SK-N-SH treated with all-trans-retinoic acid at 6 μM for 48 hours (cell line): ENCODE measurements around the gene GREB1.

Source experiments
- ATAC-seq: fragments of 200-7000 bp; cut with Tn5 transposase; 3 replicates; pipeline ENCODE4 v1.9.1; 2020; ENCODE audit warnings: mild to moderate bottlenecking, moderate library complexity
- ARNTL ChIP-seq: fragments of 450-650 bp; formaldehyde crosslinking; IDR thresholded peaks from 2 replicates; pipeline ENCODE4 v1.5.0; 2020; ENCODE audit warnings: low read depth, mild to moderate bottlenecking, moderate library complexity, borderline replicate concordance
- BACH2 ChIP-seq: fragments of 250-450 bp; sonication (Bioruptor Pico); IDR thresholded peaks from 2 replicates; pipeline ENCODE4 v1.9.0; 2021; ENCODE audit warnings: mild to moderate bottlenecking, borderline replicate concordance
- CSDC2 ChIP-seq: fragments of 250-450 bp; sonication (Bioruptor Pico); IDR thresholded peaks from 2 replicates; pipeline ENCODE4 v1.5.0; 2020; ENCODE audit warnings: mild to moderate bottlenecking, moderate library complexity
- GLIS3 ChIP-seq: fragments of 250-450 bp; sonication (Bioruptor Pico); IDR thresholded peaks from 2 replicates; pipeline ENCODE4 v1.5.0; 2020; ENCODE audit warnings: mild to moderate bottlenecking, moderate library complexity
- OSR1 ChIP-seq: fragments of 250-450 bp; sonication (Bioruptor Pico); IDR thresholded peaks from 2 replicates; pipeline ENCODE4 v1.8.0; 2022; ENCODE audit warnings: moderate library complexity, mild to moderate bottlenecking, inconsistent platforms
- PPARA ChIP-seq: fragments of 250-450 bp; sonication (Bioruptor Pico); IDR thresholded peaks from 2 replicates; pipeline ENCODE4 v1.5.0; 2020; ENCODE audit warnings: mild to moderate bottlenecking, borderline replicate concordance
- RARB ChIP-seq: fragments of 250-450 bp; sonication (Bioruptor Pico); IDR thresholded peaks from 2 replicates; pipeline ENCODE4 v1.8.0; 2021; ENCODE audit warnings: mild to moderate bottlenecking, moderate library complexity
- SNAI2 ChIP-seq: fragments of 250-450 bp; sonication (Bioruptor Pico); IDR thresholded peaks from 2 replicates; pipeline ENCODE4 v1.5.0; 2020; ENCODE audit warnings: mild to moderate bottlenecking, moderate library complexity
- TCF4 ChIP-seq: fragments of 250-450 bp; sonication (Bioruptor Pico); IDR thresholded peaks from 2 replicates; pipeline ENCODE4 v1.8.0; 2021; ENCODE audit warnings: mild to moderate bottlenecking, moderate library complexity, borderline replicate concordance
- ZC3H10 ChIP-seq: fragments of 250-450 bp; sonication (Bioruptor Pico); IDR thresholded peaks from 2 replicates; pipeline ENCODE4 v1.5.1; 2021; ENCODE audit warnings: mild to moderate bottlenecking, moderate library complexity
- ZFP3 ChIP-seq: fragments of 250-450 bp; sonication (Bioruptor Pico); IDR thresholded peaks from 2 replicates; pipeline ENCODE4 v1.5.0; 2020; ENCODE audit warnings: mild to moderate bottlenecking, moderate library complexity
- ZFP30 ChIP-seq: fragments of 450-650 bp; formaldehyde crosslinking; IDR thresholded peaks from 2 replicates; pipeline ENCODE4 v1.5.0; 2022; ENCODE audit warnings: mild to moderate bottlenecking, moderate library complexity
- ZNF565 ChIP-seq: fragments of 450-650 bp; formaldehyde crosslinking; conservative IDR thresholded peaks from 2 replicates; pipeline ENCODE4 v1.5.0; 2020; ENCODE audit warnings: low read depth, mild to moderate bottlenecking, moderate library complexity
- ZNF70 ChIP-seq: fragments of 450-650 bp; formaldehyde crosslinking; IDR thresholded peaks from 2 replicates; pipeline ENCODE4 v1.5.0; 2020; ENCODE audit warnings: mild to moderate bottlenecking, moderate library complexity
- ZNF8 ChIP-seq: fragments of 450-650 bp; formaldehyde crosslinking; IDR thresholded peaks from 2 replicates; pipeline ENCODE4 v1.5.0; 2020; ENCODE audit warnings: mild to moderate bottlenecking, moderate library complexity
- TF ChIP-seq, protein P1 (sequence below): fragments of 250-450 bp; sonication (Bioruptor Pico); IDR thresholded peaks from 2 replicates; pipeline ENCODE4 v1.8.0; 2020; ENCODE audit warnings: mild to moderate bottlenecking, moderate library complexity, borderline replicate concordance
- TF ChIP-seq, protein P2 (sequence below): fragments of 250-450 bp; sonication (Bioruptor Pico); IDR thresholded peaks from 2 replicates; pipeline ENCODE4 v1.5.1; 2021; ENCODE audit warnings: mild to moderate bottlenecking, moderate library complexity
- TF ChIP-seq, protein P3 (sequence below): fragments of 250-450 bp; sonication (Bioruptor Pico); IDR thresholded peaks from 2 replicates; pipeline ENCODE4 v1.5.0; 2020; ENCODE audit warnings: mild to moderate bottlenecking, moderate library complexity
- TF ChIP-seq, protein P4 (sequence below): fragments of 250-450 bp; sonication (Bioruptor Pico); IDR thresholded peaks from 2 replicates; pipeline ENCODE4 v1.5.1; 2020; ENCODE audit warnings: low read depth, mild to moderate bottlenecking, moderate library complexity
- TF ChIP-seq, protein P5 (sequence below): fragments of 250-450 bp; sonication (Bioruptor Pico); IDR thresholded peaks from 2 replicates; pipeline ENCODE4 v1.8.0; 2021; ENCODE audit warnings: low read depth, mild to moderate bottlenecking, moderate library complexity, borderline replicate concordance

Gene GREB1

DNA sequence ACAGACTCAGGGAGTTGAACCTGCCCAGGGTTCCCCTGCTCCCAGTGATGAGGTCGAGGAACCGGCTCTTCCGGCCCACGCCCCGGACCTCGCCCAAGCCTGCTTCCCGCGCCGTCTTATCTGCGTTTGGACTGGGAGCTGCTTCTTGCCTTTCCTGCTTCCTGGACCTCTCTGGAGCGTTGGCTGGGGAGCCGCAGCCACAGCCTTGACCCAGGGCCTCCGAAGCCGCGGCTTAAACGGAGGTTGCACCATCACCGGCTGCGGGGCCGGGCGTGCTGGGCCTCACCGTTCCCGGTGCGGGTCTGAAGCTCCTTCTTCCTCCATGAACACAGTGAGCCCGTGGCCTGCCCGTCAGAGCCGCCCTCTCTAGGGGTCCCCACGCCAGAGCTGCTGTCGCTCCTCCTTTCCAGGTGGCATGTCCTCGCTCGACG, 122.8 kb downstream of the GREB1 start:
- TF ChIP-seq, protein P1, sequence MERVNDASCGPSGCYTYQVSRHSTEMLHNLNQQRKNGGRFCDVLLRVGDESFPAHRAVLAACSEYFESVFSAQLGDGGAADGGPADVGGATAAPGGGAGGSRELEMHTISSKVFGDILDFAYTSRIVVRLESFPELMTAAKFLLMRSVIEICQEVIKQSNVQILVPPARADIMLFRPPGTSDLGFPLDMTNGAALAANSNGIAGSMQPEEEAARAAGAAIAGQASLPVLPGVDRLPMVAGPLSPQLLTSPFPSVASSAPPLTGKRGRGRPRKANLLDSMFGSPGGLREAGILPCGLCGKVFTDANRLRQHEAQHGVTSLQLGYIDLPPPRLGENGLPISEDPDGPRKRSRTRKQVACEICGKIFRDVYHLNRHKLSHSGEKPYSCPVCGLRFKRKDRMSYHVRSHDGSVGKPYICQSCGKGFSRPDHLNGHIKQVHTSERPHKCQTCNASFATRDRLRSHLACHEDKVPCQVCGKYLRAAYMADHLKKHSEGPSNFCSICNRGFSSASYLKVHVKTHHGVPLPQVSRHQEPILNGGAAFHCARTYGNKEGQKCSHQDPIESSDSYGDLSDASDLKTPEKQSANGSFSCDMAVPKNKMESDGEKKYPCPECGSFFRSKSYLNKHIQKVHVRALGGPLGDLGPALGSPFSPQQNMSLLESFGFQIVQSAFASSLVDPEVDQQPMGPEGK (CRISPR knock-in tag): no peak
- TF ChIP-seq PPARA (CRISPR knock-in tag): no peak
- TF ChIP-seq BACH2 (CRISPR knock-in tag): no peak
- no peak for ATAC-seq

DNA sequence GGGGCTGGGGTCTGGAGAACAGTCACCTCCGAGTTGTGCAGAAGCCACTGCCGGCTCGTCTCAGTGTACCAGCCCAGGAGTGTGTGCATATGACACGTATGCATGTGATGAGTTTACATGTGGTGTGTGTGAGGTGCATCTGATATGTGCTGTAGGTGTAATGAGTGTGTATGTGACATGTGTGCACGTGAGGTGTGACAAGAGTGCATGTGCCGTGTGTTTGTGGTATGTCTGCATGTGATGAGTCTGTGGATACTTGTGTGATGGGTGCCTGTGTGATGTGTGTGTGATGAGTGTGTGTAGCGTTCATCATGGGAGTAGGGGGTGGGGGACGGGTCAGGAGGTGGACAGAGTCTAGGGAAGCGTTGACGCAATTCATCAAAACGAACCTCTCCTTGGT, 123.3 kb downstream of the GREB1 start:
- ATAC-seq: no peak
- TF ChIP-seq ZC3H10 (CRISPR knock-in tag): no peak

DNA sequence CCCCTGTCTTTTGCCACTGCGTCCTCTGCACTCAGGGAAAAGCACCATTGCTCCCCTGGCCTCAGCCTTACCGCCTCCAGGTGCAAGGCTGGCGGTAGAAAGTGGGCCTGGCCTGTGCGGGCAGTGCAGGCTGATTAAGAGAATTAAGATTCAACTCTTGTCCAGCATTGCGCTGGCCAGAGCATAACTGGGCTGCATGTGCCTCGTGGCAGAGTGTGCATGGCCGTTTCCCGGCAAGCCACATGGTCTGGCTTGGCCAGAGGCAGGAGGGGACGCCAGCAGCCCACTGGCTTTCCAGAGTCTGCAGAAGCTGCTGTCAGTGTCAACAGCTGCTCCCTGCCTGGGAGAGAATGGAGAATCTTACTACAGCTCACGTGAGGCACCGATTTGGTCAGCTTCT, 123.8 kb downstream of the GREB1 start:
- ATAC-seq: no peak; the same call in 2 of the 3 replicates

DNA sequence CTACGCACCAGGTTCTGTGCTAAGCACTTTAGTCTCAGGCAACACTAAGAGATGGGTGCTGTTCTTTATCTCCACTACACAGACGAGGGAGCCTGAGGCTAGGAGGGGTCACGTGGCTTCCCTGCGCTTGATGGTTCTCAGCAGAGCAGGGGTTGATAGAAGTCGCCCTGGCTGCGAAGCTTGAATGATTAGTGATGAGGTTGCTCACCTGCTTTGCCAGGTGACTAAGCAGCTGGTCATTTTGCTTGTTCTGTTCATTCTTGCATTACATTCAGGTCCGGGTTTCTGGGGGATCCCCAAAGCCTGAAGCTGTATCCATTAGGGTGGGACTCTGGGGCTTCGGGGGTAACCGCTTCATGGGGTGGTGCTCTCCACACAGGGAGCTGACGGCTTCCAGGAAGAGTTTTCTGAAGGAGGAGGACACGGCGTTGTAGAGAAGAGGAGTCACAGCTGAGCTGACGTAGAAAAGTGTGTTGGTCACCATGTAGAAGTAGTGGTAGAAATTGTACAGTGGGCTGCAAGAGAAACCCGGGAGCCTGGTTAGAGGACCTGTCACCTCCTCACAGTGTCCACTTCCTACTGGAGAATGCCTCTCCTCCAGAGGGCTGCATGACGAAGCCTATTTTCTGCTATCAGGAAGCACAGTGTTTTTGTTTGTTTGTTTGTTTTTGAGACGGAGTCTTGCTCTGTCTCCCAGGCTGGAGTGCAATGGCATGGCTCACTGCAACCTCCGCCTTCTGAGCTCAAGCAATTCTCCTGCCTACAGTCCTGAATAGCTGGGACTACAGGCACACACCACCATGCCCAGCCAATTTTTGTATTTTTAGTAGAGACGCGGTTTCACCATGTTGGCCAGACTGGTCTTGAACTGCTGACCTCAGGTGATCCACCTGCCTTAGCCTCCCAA, 124.6 kb downstream of the GREB1 start:
- no peak for ATAC-seq

More for the DNA sequence above, 123.8 kb downstream of the GREB1 start:
- TF ChIP-seq ZFP30 (no peak), ZNF565 (no peak), ZNF70 (CRISPR knock-in tag) (no peak), ZNF8 (CRISPR knock-in tag) (no peak), RARB (CRISPR knock-in tag) (no peak), ARNTL (CRISPR knock-in tag) (no peak), BACH2 (CRISPR knock-in tag) (no peak), ZC3H10 (CRISPR knock-in tag) (no peak), SNAI2 (CRISPR knock-in tag) (no peak), OSR1 (CRISPR knock-in tag) (no peak), ZFP3 (CRISPR knock-in tag) (no peak)
- TF ChIP-seq, protein P2, sequence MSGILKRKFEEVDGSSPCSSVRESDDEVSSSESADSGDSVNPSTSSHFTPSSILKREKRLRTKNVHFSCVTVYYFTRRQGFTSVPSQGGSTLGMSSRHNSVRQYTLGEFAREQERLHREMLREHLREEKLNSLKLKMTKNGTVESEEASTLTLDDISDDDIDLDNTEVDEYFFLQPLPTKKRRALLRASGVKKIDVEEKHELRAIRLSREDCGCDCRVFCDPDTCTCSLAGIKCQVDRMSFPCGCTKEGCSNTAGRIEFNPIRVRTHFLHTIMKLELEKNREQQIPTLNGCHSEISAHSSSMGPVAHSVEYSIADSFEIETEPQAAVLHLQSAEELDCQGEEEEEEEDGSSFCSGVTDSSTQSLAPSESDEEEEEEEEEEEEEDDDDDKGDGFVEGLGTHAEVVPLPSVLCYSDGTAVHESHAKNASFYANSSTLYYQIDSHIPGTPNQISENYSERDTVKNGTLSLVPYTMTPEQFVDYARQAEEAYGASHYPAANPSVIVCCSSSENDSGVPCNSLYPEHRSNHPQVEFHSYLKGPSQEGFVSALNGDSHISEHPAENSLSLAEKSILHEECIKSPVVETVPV (CRISPR knock-in tag): no peak
- TF ChIP-seq, protein P3, sequence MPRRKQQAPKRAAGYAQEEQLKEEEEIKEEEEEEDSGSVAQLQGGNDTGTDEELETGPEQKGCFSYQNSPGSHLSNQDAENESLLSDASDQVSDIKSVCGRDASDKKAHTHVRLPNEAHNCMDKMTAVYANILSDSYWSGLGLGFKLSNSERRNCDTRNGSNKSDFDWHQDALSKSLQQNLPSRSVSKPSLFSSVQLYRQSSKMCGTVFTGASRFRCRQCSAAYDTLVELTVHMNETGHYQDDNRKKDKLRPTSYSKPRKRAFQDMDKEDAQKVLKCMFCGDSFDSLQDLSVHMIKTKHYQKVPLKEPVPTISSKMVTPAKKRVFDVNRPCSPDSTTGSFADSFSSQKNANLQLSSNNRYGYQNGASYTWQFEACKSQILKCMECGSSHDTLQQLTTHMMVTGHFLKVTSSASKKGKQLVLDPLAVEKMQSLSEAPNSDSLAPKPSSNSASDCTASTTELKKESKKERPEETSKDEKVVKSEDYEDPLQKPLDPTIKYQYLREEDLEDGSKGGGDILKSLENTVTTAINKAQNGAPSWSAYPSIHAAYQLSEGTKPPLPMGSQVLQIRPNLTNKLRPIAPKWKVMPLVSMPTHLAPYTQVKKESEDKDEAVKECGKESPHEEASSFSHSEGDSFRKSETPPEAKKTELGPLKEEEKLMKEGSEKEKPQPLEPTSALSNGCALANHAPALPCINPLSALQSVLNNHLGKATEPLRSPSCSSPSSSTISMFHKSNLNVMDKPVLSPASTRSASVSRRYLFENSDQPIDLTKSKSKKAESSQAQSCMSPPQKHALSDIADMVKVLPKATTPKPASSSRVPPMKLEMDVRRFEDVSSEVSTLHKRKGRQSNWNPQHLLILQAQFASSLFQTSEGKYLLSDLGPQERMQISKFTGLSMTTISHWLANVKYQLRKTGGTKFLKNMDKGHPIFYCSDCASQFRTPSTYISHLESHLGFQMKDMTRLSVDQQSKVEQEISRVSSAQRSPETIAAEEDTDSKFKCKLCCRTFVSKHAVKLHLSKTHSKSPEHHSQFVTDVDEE (CRISPR knock-in tag): no peak

DNA sequence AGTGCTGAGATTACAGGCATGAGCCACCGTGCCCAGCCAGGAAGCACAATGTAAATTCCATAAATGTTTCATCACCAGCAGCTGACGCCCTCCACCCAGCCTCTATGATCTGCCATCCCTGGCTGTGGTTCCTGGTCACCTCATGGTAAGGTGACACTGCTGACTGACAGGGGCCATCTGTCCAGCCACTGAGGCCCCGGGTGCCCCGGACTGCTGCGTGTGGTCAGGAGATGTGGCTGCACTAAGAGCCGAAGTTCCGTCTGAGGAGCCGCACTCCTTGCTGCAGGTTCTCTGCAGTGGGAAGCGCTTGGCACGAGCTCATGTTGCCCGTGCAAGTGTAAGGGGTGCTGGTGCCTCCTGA, 125.2 kb downstream of the GREB1 start:
- ATAC-seq: no peak
- TF ChIP-seq BACH2 (CRISPR knock-in tag): no peak
- TF ChIP-seq ZC3H10 (CRISPR knock-in tag): no peak
- TF ChIP-seq ZNF565: no peak
- TF ChIP-seq ZNF8 (CRISPR knock-in tag): no peak
- TF ChIP-seq, protein P1 (CRISPR knock-in tag): no peak
- TF ChIP-seq TCF4: no peak
- TF ChIP-seq SNAI2 (CRISPR knock-in tag): no peak
- no peak for TF ChIP-seq CSDC2 (CRISPR knock-in tag)
- TF ChIP-seq RARB (CRISPR knock-in tag): no peak
- TF ChIP-seq, protein P4, sequence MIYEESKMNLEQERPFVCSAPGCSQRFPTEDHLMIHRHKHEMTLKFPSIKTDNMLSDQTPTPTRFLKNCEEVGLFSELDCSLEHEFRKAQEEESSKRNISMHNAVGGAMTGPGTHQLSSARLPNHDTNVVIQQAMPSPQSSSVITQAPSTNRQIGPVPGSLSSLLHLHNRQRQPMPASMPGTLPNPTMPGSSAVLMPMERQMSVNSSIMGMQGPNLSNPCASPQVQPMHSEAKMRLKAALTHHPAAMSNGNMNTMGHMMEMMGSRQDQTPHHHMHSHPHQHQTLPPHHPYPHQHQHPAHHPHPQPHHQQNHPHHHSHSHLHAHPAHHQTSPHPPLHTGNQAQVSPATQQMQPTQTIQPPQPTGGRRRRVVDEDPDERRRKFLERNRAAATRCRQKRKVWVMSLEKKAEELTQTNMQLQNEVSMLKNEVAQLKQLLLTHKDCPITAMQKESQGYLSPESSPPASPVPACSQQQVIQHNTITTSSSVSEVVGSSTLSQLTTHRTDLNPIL: no peak
- TF ChIP-seq, protein P5, sequence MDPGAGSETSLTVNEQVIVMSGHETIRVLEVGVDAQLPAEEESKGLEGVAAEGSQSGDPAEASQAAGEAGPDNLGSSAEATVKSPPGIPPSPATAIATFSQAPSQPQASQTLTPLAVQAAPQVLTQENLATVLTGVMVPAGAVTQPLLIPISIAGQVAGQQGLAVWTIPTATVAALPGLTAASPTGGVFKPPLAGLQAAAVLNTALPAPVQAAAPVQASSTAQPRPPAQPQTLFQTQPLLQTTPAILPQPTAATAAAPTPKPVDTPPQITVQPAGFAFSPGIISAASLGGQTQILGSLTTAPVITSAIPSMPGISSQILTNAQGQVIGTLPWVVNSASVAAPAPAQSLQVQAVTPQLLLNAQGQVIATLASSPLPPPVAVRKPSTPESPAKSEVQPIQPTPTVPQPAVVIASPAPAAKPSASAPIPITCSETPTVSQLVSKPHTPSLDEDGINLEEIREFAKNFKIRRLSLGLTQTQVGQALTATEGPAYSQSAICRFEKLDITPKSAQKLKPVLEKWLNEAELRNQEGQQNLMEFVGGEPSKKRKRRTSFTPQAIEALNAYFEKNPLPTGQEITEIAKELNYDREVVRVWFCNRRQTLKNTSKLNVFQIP (CRISPR knock-in tag): no peak
- TF ChIP-seq ZFP3 (CRISPR knock-in tag): no peak
- TF ChIP-seq GLIS3 (CRISPR knock-in tag): no peak
- TF ChIP-seq ZFP30: no peak
- TF ChIP-seq, protein P2 (CRISPR knock-in tag): no peak

More for the DNA sequence above, 124.6 kb downstream of the GREB1 start:
- TF ChIP-seq SNAI2 (CRISPR knock-in tag): no peak
